Testis (tissue), 2 donors: ENCODE results near the gene NAXD.

ENCODE experiments used
- POLR2A ChIP-seq: fragments of 450-650 bp; IDR thresholded peaks from one replicate; pipeline ENCODE4 v1.6.1; 2017; ENCODE audit warnings: antibody characterized with exemption, mild to moderate bottlenecking, moderate library complexity
- TF ChIP-seq, protein P1 (sequence below), 3 experiments: fragments of 450-650 bp in 2 of 3; fragments of 200-600 bp in 1 of 3; sonication (generic) in 1 of 3; IDR thresholded peaks; one replicate each; pipeline ENCODE4 v1.5.1; 2016 to 2019; ENCODE audit warnings: antibody characterized with exemption in 3 of 3, mild to moderate bottlenecking in 2 of 3, moderate library complexity in 1 of 3

DNA sequence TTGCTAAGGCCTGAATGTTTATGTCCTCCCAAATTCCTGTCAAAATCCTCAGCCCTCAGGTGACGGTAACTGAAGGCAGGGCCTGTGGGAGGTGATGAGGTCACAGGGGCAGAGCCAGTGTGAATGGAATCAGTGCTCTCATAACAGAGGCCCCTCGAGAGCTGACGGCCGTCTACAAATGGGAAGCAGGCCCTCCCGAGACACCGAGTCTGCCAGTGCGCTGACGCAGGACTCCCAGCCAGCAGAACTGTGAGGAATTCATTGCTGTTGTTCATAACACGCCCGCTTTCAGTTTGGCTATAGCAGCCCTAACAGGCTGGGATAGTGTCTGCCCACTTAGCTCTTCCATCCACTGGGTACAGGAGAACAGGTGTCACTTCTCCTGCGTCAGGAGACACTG, 49.3 kb downstream of the NAXD start:
- TF ChIP-seq, protein P1, sequence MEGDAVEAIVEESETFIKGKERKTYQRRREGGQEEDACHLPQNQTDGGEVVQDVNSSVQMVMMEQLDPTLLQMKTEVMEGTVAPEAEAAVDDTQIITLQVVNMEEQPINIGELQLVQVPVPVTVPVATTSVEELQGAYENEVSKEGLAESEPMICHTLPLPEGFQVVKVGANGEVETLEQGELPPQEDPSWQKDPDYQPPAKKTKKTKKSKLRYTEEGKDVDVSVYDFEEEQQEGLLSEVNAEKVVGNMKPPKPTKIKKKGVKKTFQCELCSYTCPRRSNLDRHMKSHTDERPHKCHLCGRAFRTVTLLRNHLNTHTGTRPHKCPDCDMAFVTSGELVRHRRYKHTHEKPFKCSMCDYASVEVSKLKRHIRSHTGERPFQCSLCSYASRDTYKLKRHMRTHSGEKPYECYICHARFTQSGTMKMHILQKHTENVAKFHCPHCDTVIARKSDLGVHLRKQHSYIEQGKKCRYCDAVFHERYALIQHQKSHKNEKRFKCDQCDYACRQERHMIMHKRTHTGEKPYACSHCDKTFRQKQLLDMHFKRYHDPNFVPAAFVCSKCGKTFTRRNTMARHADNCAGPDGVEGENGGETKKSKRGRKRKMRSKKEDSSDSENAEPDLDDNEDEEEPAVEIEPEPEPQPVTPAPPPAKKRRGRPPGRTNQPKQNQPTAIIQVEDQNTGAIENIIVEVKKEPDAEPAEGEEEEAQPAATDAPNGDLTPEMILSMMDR (IDR thresholded peaks at IDR 0.05), result no peak
- TF ChIP-seq POLR2A, result no peak
